ENCODE results near the gene AREL1. TPM values are rescaled to one million over a fixed set of nuclear protein-coding genes. Genes with fewer than 3 reads are reported as not detected.

Gene AREL1
- total and polyA plus RNA-seq, 3 donors from 2014 or later: 47.7 to 69.9 (median 58.8) TPM

DNA sequence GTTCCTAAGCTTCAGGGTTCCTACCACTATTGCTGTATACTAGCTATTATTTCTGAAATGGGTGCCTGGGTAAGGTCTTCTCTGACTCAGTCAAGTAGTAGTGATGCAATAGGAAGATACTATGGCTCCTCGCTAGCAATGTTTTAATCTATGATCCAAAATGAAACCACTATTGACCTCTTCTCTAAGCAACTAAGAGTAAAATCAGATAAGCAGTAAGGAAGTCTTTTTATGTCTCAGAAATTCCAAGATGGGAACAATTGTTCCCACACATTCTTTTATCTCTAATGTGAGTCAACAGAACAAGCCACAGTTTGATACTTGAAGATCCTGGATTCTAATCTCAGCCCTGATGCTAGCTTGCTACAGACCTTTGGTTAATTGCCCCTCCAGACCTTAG, 45.1 kb downstream of the AREL1 start:
- no peaks in the 10 kb centered on the region for H3K9me3 ChIP-seq
- intact Hi-C loops (cut with DNase I; ENCODE audit: low total_unique reads): no loop called here
- no peaks in the 10 kb centered on the region for H3K27me3 ChIP-seq
- no peak for TF ChIP-seq POLR2A (IDR thresholded peaks at IDR 0.05)
- TF ChIP-seq, protein P1, sequence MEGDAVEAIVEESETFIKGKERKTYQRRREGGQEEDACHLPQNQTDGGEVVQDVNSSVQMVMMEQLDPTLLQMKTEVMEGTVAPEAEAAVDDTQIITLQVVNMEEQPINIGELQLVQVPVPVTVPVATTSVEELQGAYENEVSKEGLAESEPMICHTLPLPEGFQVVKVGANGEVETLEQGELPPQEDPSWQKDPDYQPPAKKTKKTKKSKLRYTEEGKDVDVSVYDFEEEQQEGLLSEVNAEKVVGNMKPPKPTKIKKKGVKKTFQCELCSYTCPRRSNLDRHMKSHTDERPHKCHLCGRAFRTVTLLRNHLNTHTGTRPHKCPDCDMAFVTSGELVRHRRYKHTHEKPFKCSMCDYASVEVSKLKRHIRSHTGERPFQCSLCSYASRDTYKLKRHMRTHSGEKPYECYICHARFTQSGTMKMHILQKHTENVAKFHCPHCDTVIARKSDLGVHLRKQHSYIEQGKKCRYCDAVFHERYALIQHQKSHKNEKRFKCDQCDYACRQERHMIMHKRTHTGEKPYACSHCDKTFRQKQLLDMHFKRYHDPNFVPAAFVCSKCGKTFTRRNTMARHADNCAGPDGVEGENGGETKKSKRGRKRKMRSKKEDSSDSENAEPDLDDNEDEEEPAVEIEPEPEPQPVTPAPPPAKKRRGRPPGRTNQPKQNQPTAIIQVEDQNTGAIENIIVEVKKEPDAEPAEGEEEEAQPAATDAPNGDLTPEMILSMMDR (IDR thresholded peaks at IDR 0.05): no peak
- DNase-seq: no peak
- H3K4me3 ChIP-seq: no peak overlapping the region
- H3K27ac ChIP-seq: no peak overlapping the region
- H3K36me3 ChIP-seq (ENCODE audit: low read depth, missing control alignments): no peaks in the 10 kb centered on the region
- peaks cover 13% of the 10 kb centered on the region for H3K4me1 ChIP-seq
- 58 to 81% methylated on average over 1 of the region's 1 CpG for WGBS, 2 donors

DNA sequence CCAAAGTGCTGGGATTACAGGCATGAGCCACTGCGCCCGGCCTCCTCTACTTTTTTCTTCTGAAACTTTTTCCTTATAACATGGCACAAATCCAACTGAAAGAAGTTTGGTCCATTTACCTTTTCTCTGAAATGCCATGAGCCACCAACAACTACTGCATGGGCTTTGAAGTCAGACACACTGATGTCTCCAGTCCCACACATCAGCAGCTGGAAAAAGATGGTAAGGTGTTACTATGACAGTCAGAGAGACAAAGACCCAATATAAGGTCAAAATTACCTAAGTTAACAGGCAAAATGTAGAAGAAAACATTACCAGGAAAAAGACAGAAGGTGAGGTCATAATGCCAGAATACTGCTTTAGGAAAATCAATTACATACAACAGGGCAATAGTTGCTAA, 48.2 kb downstream of the AREL1 start:
- Histone ChIP-seq H3K4me1 (peaks cover 31% of the 10 kb centered on the region), H3K36me3 (ENCODE audit: low read depth, missing control alignments) (no peaks in the 10 kb centered on the region), H3K27ac (peak overlapping the region in 1 of 2 donors; percentile 73), H3K9me3 (no peaks in the 10 kb centered on the region), H3K27me3 (no peaks in the 10 kb centered on the region), H3K4me3 (no peak overlapping the region)
- intact Hi-C loops (cut with DNase I; ENCODE audit: low total_unique reads): no loop called here
- TF ChIP-seq, protein P1 (IDR thresholded peaks at IDR 0.05): no peak
- TF ChIP-seq POLR2A (IDR thresholded peaks at IDR 0.05): no peak
- 93 to 100% methylated on average over 2 of the region's 2 CpGs for WGBS, 2 donors
- DNase-seq: no peak

DNA sequence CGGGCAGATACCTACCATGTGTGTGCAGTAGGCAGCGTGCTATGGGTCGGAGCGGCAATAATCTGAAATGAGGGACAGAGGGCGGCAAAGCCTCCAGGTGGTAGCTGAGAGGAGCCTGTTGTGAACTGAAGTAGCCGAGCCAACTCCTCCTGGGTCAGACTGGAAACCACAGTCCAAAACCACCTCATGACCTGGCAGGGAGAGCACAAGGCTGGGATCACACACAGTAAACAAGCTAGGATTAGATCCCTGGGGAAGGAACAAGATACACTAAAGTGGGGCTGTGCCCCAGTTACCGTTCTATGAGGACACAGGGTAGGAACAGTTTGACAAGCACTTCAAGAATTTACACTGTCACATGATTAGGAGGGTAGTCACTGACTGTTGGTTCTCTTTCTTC, 49.0 kb downstream of the AREL1 start:
- peak overlapping the region; percentile 55 to 73 for H3K27ac ChIP-seq
- intact Hi-C loops (cut with DNase I; ENCODE audit: low total_unique reads): no loop called here

DNA sequence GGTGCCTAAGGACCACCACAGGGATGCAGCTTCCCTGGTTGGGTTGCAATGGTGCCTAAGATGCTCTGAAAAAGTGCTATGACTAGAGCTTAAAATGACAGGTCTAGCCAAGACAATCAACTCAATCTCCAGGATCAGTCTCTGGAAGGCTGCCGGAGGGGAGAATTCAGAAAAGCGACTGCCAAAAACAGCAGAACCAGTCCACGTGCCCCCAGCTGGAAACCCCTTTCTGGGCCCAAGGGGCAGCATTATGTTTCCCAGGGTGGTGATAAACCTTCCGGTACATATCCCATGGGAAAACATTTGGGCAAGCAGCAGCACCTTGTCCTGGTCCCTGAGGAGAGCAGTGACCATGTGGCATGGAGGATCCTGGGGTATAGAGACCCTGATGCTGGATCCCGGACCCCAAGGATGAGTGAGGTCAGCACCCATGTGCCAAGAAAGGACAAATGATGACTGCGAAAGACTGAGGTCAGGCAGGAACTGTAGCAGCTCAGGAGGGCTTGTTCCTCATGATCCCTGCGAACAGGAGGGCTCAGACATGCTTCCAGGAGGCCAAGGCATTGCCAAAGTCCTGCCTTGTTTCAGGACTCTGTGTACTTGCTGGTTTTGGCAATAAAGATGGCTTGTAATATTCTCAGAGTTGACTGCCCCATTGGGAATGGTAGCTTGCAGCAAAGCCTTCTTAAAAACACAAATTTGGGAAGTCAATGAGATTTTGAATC, 51.0 kb downstream of the AREL1 start:
- intact Hi-C loops (cut with DNase I; ENCODE audit: low total_unique reads): no loop called here
- Histone ChIP-seq H3K27ac (peak overlapping the region; percentile 26 to 73), H3K9me3 (no peaks in the 10 kb centered on the region), H3K27me3 (no peaks in the 10 kb centered on the region), H3K4me3 (no peak overlapping the region), H3K4me1 (peaks cover 31% of the 10 kb centered on the region), H3K36me3 (ENCODE audit: low read depth, missing control alignments) (no peaks in the 10 kb centered on the region)
- peak; percentile 78 for DNase-seq
- TF ChIP-seq POLR2A (IDR thresholded peaks at IDR 0.05): no peak
- TF ChIP-seq, protein P1 (IDR thresholded peaks at IDR 0.05): no peak
- 58 to 66% methylated on average over 7 of the region's 7 CpGs for WGBS, 2 donors

More for the DNA sequence above, 49.0 kb downstream of the AREL1 start:
- no peaks in the 10 kb centered on the region for H3K36me3 ChIP-seq (ENCODE audit: low read depth, missing control alignments)
- TF ChIP-seq, protein P1 (IDR thresholded peaks at IDR 0.05): no peak
- no peak for TF ChIP-seq POLR2A (IDR thresholded peaks at IDR 0.05)
- no peaks in the 10 kb centered on the region for H3K27me3 ChIP-seq
- H3K9me3 ChIP-seq: no peaks in the 10 kb centered on the region
- H3K4me1 ChIP-seq: peaks cover 31% of the 10 kb centered on the region
- H3K4me3 ChIP-seq: no peak overlapping the region
- 69 to 85% methylated on average over 7 of the region's 7 CpGs for WGBS, 2 donors
- peak; percentile 56 for DNase-seq

DNA sequence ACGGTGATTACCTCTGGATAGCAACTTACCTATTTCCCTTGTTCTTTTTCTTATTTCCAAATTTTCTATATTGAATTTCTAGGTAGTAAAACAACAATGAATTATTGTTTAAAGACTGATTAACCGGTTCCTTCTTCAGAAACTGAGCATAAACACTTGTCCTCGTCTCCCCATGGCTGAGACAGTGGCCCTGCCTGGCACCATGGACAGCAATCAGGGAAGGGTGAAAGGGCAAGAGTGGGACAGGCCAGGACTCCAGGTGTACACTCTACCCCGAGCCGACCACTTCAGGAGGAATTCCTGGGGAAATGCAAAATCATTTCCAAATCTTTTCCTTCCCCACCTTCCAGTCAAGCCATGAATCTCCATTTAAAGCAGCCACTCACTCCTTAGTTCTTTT, 52.0 kb downstream of the AREL1 start:
- peak overlapping the region in 1 of 2 donors; percentile 73 for H3K27ac ChIP-seq
- no peak for DNase-seq
- H3K27me3 ChIP-seq: no peaks in the 10 kb centered on the region
- H3K36me3 ChIP-seq (ENCODE audit: low read depth, missing control alignments): no peaks in the 10 kb centered on the region
- no peak overlapping the region for H3K4me3 ChIP-seq
- TF ChIP-seq, protein P1 (IDR thresholded peaks at IDR 0.05): no peak
- TF ChIP-seq POLR2A (IDR thresholded peaks at IDR 0.05): no peak
- 72 to 91% methylated on average over 5 of the region's 5 CpGs for WGBS, 2 donors
- H3K9me3 ChIP-seq: no peaks in the 10 kb centered on the region
- H3K4me1 ChIP-seq: peaks cover 37% of the 10 kb centered on the region
- intact Hi-C loops (cut with DNase I; ENCODE audit: low total_unique reads): no loop called here

Data from testis (tissue), 3 donors.